ENCODE measurements around the gene GNG8. TPM values are rescaled to one million over a fixed set of nuclear protein-coding genes. Genes with fewer than 3 reads are reported as not detected.

GNG8 gene
- total RNA-seq, 4 donors from 2014 or later, result not detected

- Histone ChIP-seq H3K4me1 (peaks cover 4 to 45% (median 19%) of the 10 kb centered on the region in 4 donors), H3K9me3 (no peaks in the 10 kb centered on the region), H3K36me3 (no peaks in the 10 kb centered on the region), H3K4me3 (peak overlapping the region; percentile 44 to 58 (median 56)), H3K27me3 (peaks cover 39% of the 10 kb centered on the region), H3K27ac (peak overlapping the region; percentile 69 to 94 (median 82))
- in situ Hi-C loops (cut with MboI; ENCODE audit: low pct_ligation_motif_present in 1 of 4, low pct_unique_long_range_greater_than_20kb in 1 of 4, low sequenced_read_pairs in 3 of 4), result loop anchor here in 2 of 4 donors (5.0 kb wide), 2 partner anchors 42 to 47 kb away; no protein-coding TSS in a partner anchor
- intact Hi-C loops (cut with DNase I; ENCODE audit: low total_unique reads), result loop anchor here (5.0 kb wide), 1 partner anchor 57 kb away; the partner anchor contains the start of gene CALM3
- no peak for TF ChIP-seq POLR2A (IDR thresholded peaks at IDR 0.05)
- TF ChIP-seq CTCF (IDR thresholded peaks at IDR 0.05), result no peak
- TF ChIP-seq POLR2AphosphoS5 (IDR thresholded peaks at IDR 0.05), result no peak
- no peak for TF ChIP-seq EP300 (IDR thresholded peaks at IDR 0.05; ENCODE audit: low read depth)
- DNase-seq, result peak; percentile 31
- WGBS, 2 donors (ENCODE audit: low coverage in 1 of 2), result 3 to 6% methylated on average over 8 to 21 of the region's 28 CpGs
Measured at GRCh38 chr19:46659151-46660007, 23.4 kb upstream of the GNG8 start.

GRCh38 chr19:46656541-46656940, 20.5 kb upstream of the GNG8 start:
- intact Hi-C loops (cut with DNase I; ENCODE audit: low total_unique reads), result no loop called here
- peaks cover 0 to 44% (median 19%) of the 10 kb centered on the region in 4 donors for H3K4me1 ChIP-seq
- H3K36me3 ChIP-seq, result no peaks in the 10 kb centered on the region
- TF ChIP-seq CTCF (IDR thresholded peaks at IDR 0.05) (no peak), EP300 (IDR thresholded peaks at IDR 0.05; ENCODE audit: low read depth) (no peak), POLR2A (IDR thresholded peaks at IDR 0.05) (no peak), POLR2AphosphoS5 (IDR thresholded peaks at IDR 0.05) (no peak)
- WGBS, 2 donors (ENCODE audit: low coverage in 1 of 2), result 85 to 94% methylated on average over 5 of the region's 5 CpGs
- H3K27ac ChIP-seq, result peak overlapping the region in 3 of 4 donors; percentile 25 to 34 (median 27)
- no peak for DNase-seq
- no peaks in the 10 kb centered on the region for H3K9me3 ChIP-seq
- in situ Hi-C loops (cut with MboI; ENCODE audit: low pct_ligation_motif_present in 1 of 4, low pct_unique_long_range_greater_than_20kb in 1 of 4, low sequenced_read_pairs in 3 of 4), result no loop called here
- H3K4me3 ChIP-seq, result no peak overlapping the region
- peaks cover 40% of the 10 kb centered on the region for H3K27me3 ChIP-seq

GRCh38 chr19:46654621-46655152, 18.7 kb upstream of the GNG8 start:
- in situ Hi-C loops (cut with MboI; ENCODE audit: low pct_ligation_motif_present in 1 of 4, low pct_unique_long_range_greater_than_20kb in 1 of 4, low sequenced_read_pairs in 3 of 4), result no loop called here

More at GRCh38 chr19:46654621-46655152, 18.7 kb upstream of the GNG8 start:
- TF ChIP-seq POLR2AphosphoS5 (IDR thresholded peaks at IDR 0.05) (no peak), CTCF (IDR thresholded peaks at IDR 0.05) (no peak), EP300 (IDR thresholded peaks at IDR 0.05; ENCODE audit: low read depth) (no peak), POLR2A (IDR thresholded peaks at IDR 0.05) (no peak)
- H3K27me3 ChIP-seq, result peaks cover 40% of the 10 kb centered on the region
- peak overlapping the region; percentile 48 to 85 (median 78) for H3K27ac ChIP-seq
- DNase-seq, result no peak
- H3K4me3 ChIP-seq, result no peak overlapping the region
- H3K36me3 ChIP-seq, result no peaks in the 10 kb centered on the region
- H3K9me3 ChIP-seq, result no peaks in the 10 kb centered on the region
- H3K4me1 ChIP-seq, result peaks cover 0 to 33% (median 10%) of the 10 kb centered on the region in 4 donors
- 13 to 41% methylated on average over 9 to 14 of the region's 16 CpGs for WGBS, 2 donors (ENCODE audit: low coverage in 1 of 2)
- intact Hi-C loops (cut with DNase I; ENCODE audit: low total_unique reads), result no loop called here
